Measurements from ENCODE around the gene CACNA1E.

Gene CACNA1E

GRCh38 chr1:181453541-181454201 is 29.6 kb upstream of the CACNA1E start:
- no peak for DNase-seq (ENCODE audit: low read depth)
- TF ChIP-seq, protein P1, sequence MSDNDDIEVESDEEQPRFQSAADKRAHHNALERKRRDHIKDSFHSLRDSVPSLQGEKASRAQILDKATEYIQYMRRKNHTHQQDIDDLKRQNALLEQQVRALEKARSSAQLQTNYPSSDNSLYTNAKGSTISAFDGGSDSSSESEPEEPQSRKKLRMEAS (IDR thresholded peaks at IDR 0.05; ENCODE audit: low read depth, low read length) = no peak
- no peak for TF ChIP-seq CTCF (IDR thresholded peaks at IDR 0.05; ENCODE audit: low read depth, low read length)
- H3K4me3 ChIP-seq (ENCODE audit: low read depth, low read length) = no peak overlapping the region

- no peak overlapping the region for H3K4me3 ChIP-seq (ENCODE audit: low read depth, low read length)
- no peak for DNase-seq (ENCODE audit: low read depth)
- TF ChIP-seq, protein P1 (IDR thresholded peaks at IDR 0.05; ENCODE audit: low read depth, low read length) = no peak
- no peak for TF ChIP-seq MYC (IDR thresholded peaks at IDR 0.05; ENCODE audit: low read depth, low read length)
- TF ChIP-seq CTCF (IDR thresholded peaks at IDR 0.05; ENCODE audit: low read depth, low read length) = no peak
- TF ChIP-seq POLR2A (IDR thresholded peaks at IDR 0.05; ENCODE audit: extremely low read depth, insufficient read length) = no peak
These were observed 26.8 kb upstream of the CACNA1E start for GRCh38 chr1:181456551-181456950.

DNA sequence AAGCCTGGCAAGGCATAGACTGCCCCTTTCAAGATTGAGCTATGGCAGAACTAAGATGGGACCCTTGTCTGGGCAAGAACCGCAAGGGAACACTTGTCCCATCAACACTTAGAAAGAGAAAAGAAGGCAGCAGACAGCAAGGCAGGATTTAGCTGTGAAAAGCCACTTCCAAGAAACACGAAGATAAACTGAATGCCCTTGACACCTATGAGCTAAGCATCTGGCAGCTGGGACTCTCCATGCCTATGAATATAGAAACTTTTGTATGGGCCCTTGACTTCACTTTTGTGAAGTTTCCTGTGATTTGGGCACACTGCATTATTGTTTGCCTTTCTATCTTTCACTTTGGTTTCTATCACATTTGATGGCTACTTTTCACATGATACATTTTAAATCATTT is 24.9 kb upstream of the CACNA1E start:
- no peak for DNase-seq (ENCODE audit: low read depth)
- H3K4me3 ChIP-seq (ENCODE audit: low read depth, low read length) = no peak overlapping the region
- TF ChIP-seq CTCF (IDR thresholded peaks at IDR 0.05; ENCODE audit: low read depth, low read length) = no peak
- no peak for TF ChIP-seq POLR2A (IDR thresholded peaks at IDR 0.05; ENCODE audit: extremely low read depth, insufficient read length)
- TF ChIP-seq, protein P1 (IDR thresholded peaks at IDR 0.05; ENCODE audit: low read depth, low read length) = no peak
- TF ChIP-seq MYC (IDR thresholded peaks at IDR 0.05; ENCODE audit: low read depth, low read length) = no peak

GRCh38 chr1:181459067-181459466 is 24.2 kb upstream of the CACNA1E start:
- no peak overlapping the region for H3K4me3 ChIP-seq (ENCODE audit: low read depth, low read length)
- no peak for DNase-seq (ENCODE audit: low read depth)
- TF ChIP-seq CTCF (IDR thresholded peaks at IDR 0.05; ENCODE audit: low read depth, low read length) = no peak
- TF ChIP-seq, protein P1 (IDR thresholded peaks at IDR 0.05; ENCODE audit: low read depth, low read length) = no peak
- TF ChIP-seq MYC (IDR thresholded peaks at IDR 0.05; ENCODE audit: low read depth, low read length) = no peak

DNA sequence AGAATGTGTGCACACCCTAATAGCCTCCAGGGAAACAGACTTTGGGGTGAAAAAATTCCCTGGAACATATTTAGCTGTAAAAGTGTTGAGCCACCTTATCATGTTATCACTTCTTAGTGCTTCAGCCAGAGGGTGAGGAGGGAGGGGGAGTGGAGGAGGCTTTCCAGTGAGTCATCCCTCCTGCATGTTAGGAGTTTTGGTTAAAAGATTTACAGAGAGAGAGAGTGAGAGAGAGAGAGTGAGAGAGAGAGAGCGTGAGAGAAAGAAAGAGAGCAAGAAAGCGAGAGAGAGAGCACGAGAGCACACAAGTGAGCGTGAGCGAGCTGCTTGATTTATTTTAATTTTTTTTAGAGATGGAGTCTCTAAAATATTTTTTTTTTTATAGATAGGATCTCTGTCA is 13.5 kb upstream of the CACNA1E start:
- peak; percentile 19 for DNase-seq (ENCODE audit: low read depth)
- H3K4me3 ChIP-seq (ENCODE audit: low read depth, low read length) = no peak overlapping the region
- TF ChIP-seq MYC (IDR thresholded peaks at IDR 0.05; ENCODE audit: low read depth, low read length) (no peak), CTCF (IDR thresholded peaks at IDR 0.05; ENCODE audit: low read depth, low read length) (no peak)
- TF ChIP-seq, protein P1 (IDR thresholded peaks at IDR 0.05; ENCODE audit: low read depth, low read length) = no peak

- TF ChIP-seq MYC (IDR thresholded peaks at IDR 0.05; ENCODE audit: low read depth, low read length) = no peak
- TF ChIP-seq, protein P1 (IDR thresholded peaks at IDR 0.05; ENCODE audit: low read depth, low read length) = no peak
- TF ChIP-seq CTCF (IDR thresholded peaks at IDR 0.05; ENCODE audit: low read depth, low read length) = no peak
- TF ChIP-seq POLR2A (IDR thresholded peaks at IDR 0.05; ENCODE audit: extremely low read depth, insufficient read length) = no peak
- DNase-seq (ENCODE audit: low read depth) = no peak
- no peak overlapping the region for H3K4me3 ChIP-seq (ENCODE audit: low read depth, low read length)
These were observed 7.7 kb upstream of the CACNA1E start for GRCh38 chr1:181475580-181475979.
